ENCODE measurements around the gene TNFRSF17. TPM values are rescaled to one million over a fixed set of nuclear protein-coding genes. Genes with fewer than 3 reads are reported as not detected.
A peak's percentile ranks its signal among the peaks of the same experiment; 100 is the strongest.

TNFRSF17 gene
- total RNA-seq, 2 donors from 2014 or later = not detected

- WGBS, 2 experiments (ENCODE audit: insufficient coverage in 1 of 2, insufficient read length in 1 of 2) = 93 to 94% methylated on average over 2 of the region's 3 CpGs
- Histone ChIP-seq H3K27me3 (ENCODE audit: control insufficient read depth, insufficient read depth, low read length, poor library complexity, severe bottlenecking) (no peaks in the 10 kb centered on the region), H3K9me3 (ENCODE audit: control insufficient read depth, low read length) (no peaks in the 10 kb centered on the region), H3K4me1 (ENCODE audit: control insufficient read depth, insufficient read depth, low read length) (no peaks in the 10 kb centered on the region), H3K4me3 (ENCODE audit: low read length) (no peak overlapping the region), H3K27ac (ENCODE audit: low read depth, low read length) (no peak overlapping the region), H3K36me3 (ENCODE audit: control insufficient read depth, insufficient read depth, low read length) (no peaks in the 10 kb centered on the region), H3K9ac (ENCODE audit: extremely low read depth, low read length, poor library complexity, severe bottlenecking) (no peak overlapping the region)
- no peak for DNase-seq
- Mint-ChIP-seq H3K9me3 (no peaks in the 10 kb centered on the region), H3K36me3 (ENCODE audit: low read depth) (no peaks in the 10 kb centered on the region), H3K4me1 (no peaks in the 10 kb centered on the region), H3K4me3 (no peak overlapping the region), H3K27me3 (ENCODE audit: insufficient read depth) (no peaks in the 10 kb centered on the region), H3K27ac (no peak overlapping the region)
- TF ChIP-seq CTCF (conservative IDR thresholded peaks at IDR 0.05) = no peak
Measured at GRCh38 chr16:11946433-11946832, 18.6 kb upstream of the TNFRSF17 start.

- H3K27ac Mint-ChIP-seq = no peak overlapping the region
- Histone ChIP-seq H3K9ac (ENCODE audit: extremely low read depth, low read length, poor library complexity, severe bottlenecking) (no peak overlapping the region), H3K4me1 (ENCODE audit: control insufficient read depth, insufficient read depth, low read length) (no peaks in the 10 kb centered on the region), H3K36me3 (ENCODE audit: control insufficient read depth, insufficient read depth, low read length) (no peaks in the 10 kb centered on the region), H3K4me3 (ENCODE audit: low read length) (no peak overlapping the region), H3K27me3 (ENCODE audit: control insufficient read depth, insufficient read depth, low read length, poor library complexity, severe bottlenecking) (no peaks in the 10 kb centered on the region), H3K27ac (ENCODE audit: low read depth, low read length) (no peak overlapping the region), H3K9me3 (ENCODE audit: control insufficient read depth, low read length) (no peaks in the 10 kb centered on the region)
- 92 to 94% methylated on average over 5 of the region's 5 CpGs for WGBS, 2 experiments (ENCODE audit: insufficient coverage in 1 of 2, insufficient read length in 1 of 2)
- H3K27me3 Mint-ChIP-seq (ENCODE audit: insufficient read depth) = no peaks in the 10 kb centered on the region
- no peaks in the 10 kb centered on the region for H3K36me3 Mint-ChIP-seq (ENCODE audit: low read depth)
- H3K4me1 Mint-ChIP-seq = no peaks in the 10 kb centered on the region
- DNase-seq = no peak
- no peak for TF ChIP-seq CTCF (conservative IDR thresholded peaks at IDR 0.05)
- no peak overlapping the region for H3K4me3 Mint-ChIP-seq
- no peaks in the 10 kb centered on the region for H3K9me3 Mint-ChIP-seq
Measured at GRCh38 chr16:11948819-11949218, 16.2 kb upstream of the TNFRSF17 start.

- Mint-ChIP-seq H3K27me3 (ENCODE audit: insufficient read depth) (no peaks in the 10 kb centered on the region), H3K36me3 (ENCODE audit: low read depth) (no peaks in the 10 kb centered on the region), H3K4me3 (no peak overlapping the region), H3K27ac (no peak overlapping the region), H3K9me3 (no peaks in the 10 kb centered on the region), H3K4me1 (no peaks in the 10 kb centered on the region)
- H3K27me3 ChIP-seq (ENCODE audit: control insufficient read depth, insufficient read depth, low read length, poor library complexity, severe bottlenecking) = no peaks in the 10 kb centered on the region
- peak; percentile 72 for TF ChIP-seq CTCF (conservative IDR thresholded peaks at IDR 0.05)
- peak; percentile 84 for DNase-seq
- no peaks in the 10 kb centered on the region for H3K36me3 ChIP-seq (ENCODE audit: control insufficient read depth, insufficient read depth, low read length)
- no peak overlapping the region for H3K4me3 ChIP-seq (ENCODE audit: low read length)
- no peak overlapping the region for H3K9ac ChIP-seq (ENCODE audit: extremely low read depth, low read length, poor library complexity, severe bottlenecking)
- no peaks in the 10 kb centered on the region for H3K9me3 ChIP-seq (ENCODE audit: control insufficient read depth, low read length)
- no peak overlapping the region for H3K27ac ChIP-seq (ENCODE audit: low read depth, low read length)
- no peaks in the 10 kb centered on the region for H3K4me1 ChIP-seq (ENCODE audit: control insufficient read depth, insufficient read depth, low read length)
- 17 to 19% methylated on average over 3 to 4 of the region's 4 CpGs for WGBS, 2 experiments (ENCODE audit: insufficient coverage in 1 of 2, insufficient read length in 1 of 2)
Measured at GRCh38 chr16:11949527-11949926, 15.5 kb upstream of the TNFRSF17 start.
